HG03521 (cell line): ENCODE data around the gene RNF182.
"Not testable (repeated sequence)": the region's sequence is repeated elsewhere in the genome, so short reads cannot be mapped to it uniquely, and the experiment has no call there.

ENCODE experiments used
- ATAC-seq: cut with Tn5 transposase; IDR thresholded peaks from one replicate; pipeline ENCODE4 v1.9.1; 2021; ENCODE audit warnings: mild to moderate bottlenecking, moderate library complexity; ENCODE audit not compliant: unreplicated experiment

RNF182 gene, protein sequence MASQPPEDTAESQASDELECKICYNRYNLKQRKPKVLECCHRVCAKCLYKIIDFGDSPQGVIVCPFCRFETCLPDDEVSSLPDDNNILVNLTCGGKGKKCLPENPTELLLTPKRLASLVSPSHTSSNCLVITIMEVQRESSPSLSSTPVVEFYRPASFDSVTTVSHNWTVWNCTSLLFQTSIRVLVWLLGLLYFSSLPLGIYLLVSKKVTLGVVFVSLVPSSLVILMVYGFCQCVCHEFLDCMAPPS

DNA sequence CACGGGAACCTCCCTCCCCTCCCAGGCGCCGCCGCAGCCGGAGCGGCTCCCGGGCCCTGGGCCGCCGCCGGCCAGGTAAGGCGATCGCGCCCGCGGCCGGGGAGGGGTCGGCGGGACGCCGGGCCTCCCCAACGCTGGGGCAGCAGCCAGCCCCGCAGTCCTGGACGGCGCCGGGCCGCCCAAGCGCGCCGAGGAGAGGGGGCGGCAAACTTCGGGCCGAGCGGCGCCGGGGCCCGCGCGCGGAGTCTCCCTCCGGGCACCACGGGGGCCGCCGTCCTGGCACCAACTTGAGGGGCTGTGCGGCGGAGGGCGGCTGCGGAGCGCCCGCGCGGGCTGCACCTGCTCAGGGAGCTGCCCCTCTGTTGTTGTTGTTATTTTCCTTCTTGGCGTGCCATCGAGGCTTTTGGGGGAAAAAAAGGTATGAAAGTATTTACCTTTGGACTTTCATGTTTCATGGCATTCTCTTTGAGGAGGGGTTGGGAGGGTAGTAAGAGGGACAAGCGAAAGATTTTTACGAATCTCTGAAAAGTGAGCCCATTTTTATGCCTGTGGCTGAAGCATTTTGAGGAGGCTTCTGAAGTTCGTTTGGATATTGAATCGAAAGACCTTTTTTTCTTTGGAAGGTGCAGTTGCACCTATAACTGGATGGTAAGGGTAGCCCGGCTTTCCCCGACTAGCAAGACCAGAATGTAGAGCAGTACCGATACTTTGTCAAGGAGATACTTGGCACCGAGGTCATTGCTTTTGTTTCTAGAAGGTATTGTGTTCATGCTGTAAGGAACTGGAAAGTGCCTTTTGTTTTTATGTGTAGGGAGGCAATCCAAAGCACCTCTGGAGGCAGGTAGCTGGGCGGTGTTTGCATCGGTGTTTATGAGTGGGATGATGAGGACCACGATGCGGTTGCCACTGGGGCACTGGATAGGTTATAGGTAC, at the start of gene RNF182:
TSS of gene RNF182 (plus strand) at position 4 of the 933 bp plus-strand sequence. CDS start 52,168 bp downstream, outside the sequence.
- ATAC-seq = no peak

DNA sequence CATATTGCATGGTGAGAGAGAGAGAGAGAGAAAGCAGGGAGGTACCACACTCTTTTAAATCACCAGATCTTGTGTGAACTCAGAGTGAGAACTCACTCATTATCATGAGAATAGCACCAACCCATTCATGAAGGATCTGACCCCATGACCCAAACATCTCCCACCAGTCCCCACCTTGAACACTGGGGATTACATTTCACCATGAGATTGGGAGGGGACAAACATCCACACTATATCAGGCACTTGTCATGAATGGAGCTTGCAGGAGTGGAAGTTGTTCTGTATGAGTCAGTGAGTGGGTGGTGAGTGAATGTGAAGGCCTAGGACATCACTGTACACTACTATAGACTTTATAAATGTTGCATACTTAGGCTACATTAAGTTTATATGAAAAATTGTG, 47.7 kb upstream of the RNF182 start:
- ATAC-seq = no peak

DNA sequence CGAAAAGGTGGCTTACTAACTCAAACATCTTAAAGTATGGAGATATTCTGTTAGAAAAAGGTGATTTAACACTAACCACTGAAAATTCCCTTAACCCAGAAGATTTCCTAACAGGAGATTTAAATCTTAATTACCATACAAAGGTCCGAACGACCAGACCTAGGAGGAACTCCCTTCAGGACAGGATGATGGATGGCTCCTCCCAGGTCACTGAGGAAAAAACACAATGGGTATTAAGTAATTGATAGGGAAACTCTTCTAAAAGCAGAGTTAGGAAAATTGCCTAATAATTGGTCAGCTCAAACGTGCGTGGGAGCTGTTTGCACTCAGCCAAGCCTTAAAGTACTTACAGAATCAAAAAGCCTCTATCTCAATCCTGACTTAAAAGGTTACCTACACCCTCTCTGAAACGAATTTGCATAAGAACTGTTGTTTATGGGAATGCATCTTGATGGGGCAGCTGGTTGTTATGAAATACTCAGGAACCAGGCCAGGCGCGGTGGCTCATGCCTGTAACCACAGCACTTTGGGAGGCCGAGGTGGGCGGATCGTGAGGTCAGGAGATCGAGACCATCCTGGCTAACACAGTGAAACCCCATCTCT, 44.6 kb upstream of the RNF182 start:
- ATAC-seq = not testable (repeated sequence)

DNA sequence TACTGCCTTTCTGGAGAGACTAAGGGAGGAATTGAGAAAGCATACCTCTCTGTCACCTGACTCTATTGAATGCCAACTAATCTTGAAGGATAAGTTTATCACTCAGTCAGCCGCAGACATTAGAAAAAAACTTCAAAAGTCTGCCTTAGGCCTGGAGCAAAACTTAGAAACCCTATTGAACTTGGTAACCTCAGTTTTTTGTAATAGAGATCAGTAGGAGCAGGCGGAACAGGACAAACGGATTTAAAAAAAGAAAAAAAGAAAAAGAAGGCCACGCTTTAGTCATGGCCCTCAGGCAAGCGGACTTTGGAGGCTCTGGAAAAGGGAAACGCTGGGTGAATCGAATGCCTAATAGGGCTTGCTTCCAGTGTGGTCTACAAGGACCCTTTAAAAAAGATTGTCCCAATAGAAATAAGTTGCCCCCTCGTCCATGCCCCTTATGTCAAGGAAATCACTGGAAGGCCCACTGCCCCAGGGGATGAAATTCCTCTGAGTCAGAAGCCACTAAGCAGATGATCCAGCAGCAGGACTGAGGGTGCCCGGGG, 43.1 kb upstream of the RNF182 start:
- no peak for ATAC-seq

DNA sequence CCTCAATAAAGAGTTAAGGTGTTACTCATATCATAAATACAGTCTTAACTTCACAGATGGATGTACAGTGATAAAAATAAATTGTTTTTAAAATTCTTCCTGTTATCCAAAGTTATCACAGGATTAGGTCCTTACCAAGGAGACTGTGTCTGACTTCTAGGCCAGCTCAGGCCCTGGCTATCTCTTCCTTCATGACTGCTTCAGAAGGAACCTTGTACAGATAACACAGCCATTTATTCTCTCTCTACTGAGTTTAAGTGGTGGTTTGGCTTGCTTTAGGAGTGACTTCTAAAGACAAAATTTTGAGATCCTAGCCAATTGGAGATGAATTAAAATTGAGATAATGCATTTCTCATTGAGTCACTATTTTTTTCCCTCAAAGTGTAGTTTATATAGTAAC, 40.8 kb upstream of the RNF182 start:
- ATAC-seq = no peak

DNA sequence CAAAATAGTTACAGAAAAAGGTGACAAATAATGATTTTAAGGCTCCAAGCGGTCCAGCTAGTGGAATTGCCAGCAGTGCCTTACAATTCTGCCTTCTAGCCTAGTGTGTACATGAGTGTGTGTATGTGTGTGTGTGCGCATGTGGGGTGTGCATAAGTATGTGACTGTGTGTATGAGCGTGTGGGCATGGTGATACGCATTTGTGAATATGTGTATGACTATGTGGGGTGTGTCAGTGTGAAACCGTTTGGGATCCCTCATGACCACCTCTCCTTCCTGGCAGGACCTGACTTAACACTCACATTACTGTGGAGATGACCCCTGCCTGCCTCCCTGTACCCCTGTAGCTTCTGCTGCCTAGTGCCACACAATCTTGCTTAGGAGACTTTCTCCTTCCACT, 40.4 kb upstream of the RNF182 start:
- ATAC-seq = no peak

DNA sequence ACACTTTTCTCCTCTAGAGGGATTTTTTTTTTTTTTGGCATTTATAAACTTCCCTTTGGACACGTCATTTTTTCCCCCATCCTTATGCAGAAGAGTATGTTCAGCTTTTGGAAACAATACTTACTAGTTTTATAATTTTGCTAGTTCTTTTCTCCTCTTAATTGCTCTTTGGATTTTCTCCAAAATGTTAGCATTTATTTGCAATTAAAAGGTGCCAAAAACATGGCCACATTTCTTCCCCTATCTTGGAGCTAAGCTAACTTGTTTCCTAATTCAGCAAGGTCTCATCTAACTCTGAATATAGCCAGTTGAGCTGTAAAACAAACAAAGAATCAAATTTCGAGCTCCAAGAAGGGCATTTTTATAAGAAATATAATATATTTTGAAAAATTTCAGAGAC, 39.2 kb upstream of the RNF182 start:
- ATAC-seq = no peak

DNA sequence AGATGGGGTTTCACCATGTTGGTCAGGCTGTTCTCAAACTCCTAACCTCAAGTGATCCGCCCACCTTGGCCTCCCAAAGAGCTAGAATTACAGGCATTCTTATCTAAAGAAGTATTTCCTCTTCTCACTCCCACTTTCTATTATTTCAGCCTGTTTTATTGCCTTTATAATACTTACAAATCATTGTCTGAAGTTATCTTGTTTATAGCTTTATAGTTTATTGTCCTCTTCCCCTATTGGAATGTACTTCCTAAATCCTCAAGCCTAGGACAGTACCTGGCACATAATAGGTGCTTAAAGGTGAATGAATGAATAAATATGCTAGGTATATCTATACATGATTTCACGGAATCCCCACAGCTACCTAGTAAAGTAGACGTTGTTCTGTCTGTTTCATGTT, 37.8 kb upstream of the RNF182 start:
- no peak for ATAC-seq

DNA sequence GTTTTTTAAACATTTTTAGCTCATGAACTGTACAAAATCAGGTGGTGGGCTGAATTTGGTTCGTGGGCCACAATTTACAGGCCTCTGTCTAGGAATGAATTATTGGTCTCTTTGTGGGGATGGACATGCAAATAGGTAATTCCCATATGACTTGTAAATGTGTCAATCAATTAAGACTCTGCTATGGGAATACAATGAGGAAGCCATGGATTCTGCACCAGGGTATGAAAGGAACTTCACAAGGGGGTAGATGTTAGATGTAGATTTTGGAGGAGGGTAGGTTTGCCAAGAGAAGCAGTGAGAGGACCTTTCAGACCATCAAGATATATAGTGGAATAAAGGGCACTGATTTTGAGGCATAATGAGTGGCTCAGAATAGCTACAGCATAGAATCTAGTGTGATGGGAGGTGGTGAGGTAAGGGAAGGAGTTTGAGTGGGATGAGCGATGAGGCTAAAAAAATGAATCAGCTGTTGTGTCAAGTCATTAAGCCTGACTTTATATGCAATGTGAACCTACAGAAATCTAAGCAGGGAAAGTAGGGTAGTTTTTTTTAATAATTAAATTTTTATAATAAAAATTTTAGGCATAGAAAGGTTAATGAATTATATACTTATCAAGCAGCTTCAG, 32.6 kb upstream of the RNF182 start:
- ATAC-seq = no peak

DNA sequence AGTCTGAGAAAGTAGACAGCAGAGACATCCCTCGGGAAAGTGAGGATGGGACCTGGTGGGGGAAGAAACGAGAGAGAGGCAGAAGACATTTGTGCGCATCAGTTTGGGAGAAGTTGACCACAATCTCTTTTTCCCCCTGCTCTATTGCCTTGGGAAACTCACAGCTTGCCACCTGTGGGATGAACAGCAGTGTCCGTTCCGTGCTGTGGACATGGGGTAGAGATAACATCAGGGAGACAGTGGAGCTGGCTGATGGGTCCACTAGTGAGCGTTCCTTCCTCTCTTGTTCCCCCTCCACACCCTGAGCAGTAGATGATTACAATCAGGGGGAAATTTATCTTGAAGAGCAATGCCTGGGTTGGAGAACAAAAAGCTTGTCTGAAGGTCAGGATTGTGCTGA, 21.8 kb upstream of the RNF182 start:
- no peak for ATAC-seq

DNA sequence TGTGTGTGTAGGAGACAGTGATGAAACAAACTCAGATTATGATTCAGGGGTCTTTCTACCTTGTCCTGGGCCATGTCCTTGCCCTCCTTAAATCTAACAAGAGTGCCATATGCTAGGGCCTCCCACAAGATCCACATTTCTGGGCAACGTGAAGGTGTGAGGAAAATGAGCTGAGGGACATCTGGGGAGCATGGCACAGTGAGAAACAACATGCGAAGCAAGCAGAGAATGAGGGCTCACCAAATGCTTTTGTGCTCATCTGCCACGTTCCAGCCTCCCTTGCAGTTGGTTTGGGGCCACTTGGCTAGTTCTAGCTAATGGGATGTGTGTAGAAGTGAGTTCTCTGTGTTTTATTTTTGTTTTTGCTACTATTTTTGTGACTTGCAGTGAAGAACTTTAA, 21.4 kb upstream of the RNF182 start:
- no peak for ATAC-seq

DNA sequence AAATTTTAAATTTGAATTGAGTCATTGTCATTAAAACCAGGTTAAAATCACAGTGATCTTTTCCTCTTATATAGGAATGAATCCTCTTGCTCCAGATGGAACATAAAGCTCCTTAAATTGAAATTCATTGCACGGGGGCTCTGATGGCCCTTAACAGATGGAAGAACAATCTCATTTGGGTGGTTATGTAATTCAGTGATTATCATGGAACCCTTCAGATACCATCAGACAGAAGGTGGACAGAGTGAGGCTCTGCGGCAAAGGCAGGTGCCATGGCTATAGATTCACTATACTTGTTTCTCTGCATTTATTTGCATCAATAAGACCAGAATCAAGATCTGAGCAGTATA, 17.8 kb upstream of the RNF182 start:
- no peak for ATAC-seq

DNA sequence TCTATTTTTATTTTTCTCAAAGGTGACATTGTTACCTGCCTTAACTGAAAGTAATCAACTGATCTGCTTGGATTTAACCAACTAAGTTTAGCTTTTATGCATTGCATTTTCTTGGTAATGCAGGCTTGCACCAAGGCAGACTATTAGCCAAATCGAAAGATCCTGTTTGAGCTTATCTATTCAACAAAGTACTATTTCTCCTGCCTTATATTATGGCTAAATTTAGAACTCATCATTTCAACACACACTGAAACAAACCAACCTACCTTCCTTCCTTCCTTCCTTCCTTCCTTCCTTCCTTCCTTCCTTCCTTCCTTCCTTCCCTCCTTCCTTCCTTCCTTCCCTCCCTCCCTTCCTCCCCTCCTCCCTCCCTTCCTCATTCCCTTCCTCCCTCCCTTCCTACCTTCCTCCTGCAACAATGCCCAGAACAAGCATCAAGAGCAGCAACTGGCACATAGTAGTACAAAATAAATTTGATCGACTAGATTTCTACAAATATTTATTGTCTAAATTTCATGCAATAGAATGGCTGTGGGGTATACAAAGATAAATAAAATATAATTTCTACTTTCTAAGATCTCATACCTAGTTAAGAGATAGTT, 17.0 kb upstream of the RNF182 start:
- no peak for ATAC-seq

DNA sequence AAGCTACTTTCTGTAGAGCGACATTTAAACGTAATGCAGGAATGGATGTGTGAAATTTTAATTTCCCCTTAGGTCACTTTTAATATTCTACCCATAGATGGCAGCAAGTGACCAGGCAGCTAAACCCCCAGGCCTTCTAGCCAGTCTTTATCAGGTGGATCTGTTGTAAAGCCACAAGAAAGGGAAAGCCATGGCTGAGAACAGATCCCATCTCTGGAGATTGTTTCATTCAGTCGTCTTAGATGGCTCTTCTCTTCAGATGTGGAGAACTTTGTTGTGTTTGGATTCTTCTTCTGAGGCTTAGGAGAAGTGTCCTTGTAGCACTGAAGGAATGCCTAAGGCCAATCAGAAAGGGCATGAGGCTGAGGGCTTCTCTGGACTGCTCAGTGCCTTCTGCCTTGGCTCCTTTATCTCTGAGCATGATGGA, 15.8 kb upstream of the RNF182 start:
- ATAC-seq = no peak

DNA sequence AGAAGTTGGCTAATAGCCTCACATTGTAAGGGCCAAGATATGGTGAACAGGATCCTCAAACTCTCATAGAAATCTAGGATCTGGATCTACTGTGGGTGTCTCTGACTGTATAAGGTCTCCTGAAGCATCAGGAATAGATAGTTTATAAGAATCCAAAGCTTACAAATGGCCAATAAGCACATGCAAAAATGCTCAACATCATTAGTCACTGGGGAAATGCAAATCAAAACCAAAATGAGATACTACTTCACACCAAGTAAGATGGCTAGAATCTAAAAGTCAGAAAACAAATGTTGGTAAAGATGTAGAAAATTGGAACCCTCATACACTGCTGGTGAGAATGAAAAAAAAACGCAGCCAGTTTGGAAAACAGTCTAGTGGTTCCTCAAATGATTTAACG, 14.3 kb upstream of the RNF182 start:
- no peak for ATAC-seq

DNA sequence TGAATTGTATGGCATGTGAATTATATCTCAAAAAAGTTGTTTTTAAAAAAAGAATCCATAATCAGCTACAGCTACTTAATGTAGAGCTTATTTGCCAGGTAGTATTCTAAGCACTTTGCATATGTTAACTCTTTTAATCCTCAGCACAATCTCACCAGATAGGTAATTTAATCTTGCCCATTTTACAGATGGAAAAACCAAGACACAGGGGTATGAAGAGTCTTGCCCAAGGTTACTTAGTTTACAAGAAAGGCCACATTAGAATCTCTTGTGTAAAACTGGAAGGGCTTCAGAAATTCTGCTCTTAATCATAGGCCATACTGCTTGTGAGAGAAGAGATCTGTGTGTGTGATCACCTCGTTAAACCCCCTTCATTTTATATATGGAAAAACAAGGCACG, 13.4 kb upstream of the RNF182 start:
- ATAC-seq = no peak

DNA sequence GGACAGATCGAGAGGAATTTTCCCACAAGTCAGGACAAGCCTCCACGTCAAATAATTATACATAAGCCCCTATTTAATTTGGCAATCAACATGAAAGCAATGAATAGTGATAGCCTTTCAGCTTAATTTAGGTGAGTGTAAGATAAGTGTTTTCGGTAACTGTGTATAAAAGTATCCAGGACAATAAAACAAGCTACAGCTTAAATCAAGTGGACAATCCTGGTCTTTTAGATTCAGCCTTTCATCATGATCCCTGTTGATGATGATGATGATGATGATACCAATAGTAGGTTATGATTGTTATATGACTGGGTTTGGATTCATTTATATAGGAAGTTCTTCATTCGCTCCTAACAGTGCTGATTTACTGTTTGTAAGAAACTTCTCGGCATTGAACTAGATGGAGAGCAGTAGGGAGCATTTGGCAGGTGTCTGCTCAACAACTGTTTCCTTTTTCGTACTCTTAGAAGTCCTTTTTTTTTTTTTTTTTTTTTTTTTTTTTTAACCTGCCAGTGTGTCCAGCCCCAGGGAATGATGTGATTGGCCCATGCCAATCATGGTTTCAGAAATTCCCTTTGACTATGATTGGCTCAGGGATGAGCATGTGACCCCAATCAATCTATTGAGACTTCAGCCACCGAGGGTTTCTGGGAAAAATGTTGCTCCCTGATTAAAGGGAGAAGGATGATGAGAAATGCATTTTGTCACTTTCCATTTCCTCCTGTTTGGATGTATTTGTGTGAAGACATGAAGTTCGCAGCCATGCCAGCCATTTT, 11.3 kb upstream of the RNF182 start:
- no peak for ATAC-seq

DNA sequence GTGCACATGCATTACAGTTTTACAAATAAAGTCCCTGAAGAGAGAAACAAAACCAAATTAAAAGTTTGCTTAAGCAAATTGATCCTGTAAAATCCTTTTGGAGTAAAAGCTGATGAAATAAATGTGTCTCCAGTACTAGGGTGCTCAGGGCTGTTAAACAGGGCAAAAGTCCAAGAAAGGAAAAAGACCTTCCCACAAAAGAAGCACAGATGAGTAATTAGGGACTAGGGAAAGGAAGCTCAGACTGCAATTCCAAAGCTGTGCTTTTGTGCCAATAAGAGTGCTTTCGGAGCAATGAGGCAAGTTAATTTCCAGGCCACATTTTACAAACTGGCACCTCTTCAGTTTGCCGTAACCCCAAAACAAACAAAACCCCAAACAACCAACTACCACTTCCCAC, 10.4 kb upstream of the RNF182 start:
- no peak for ATAC-seq

DNA sequence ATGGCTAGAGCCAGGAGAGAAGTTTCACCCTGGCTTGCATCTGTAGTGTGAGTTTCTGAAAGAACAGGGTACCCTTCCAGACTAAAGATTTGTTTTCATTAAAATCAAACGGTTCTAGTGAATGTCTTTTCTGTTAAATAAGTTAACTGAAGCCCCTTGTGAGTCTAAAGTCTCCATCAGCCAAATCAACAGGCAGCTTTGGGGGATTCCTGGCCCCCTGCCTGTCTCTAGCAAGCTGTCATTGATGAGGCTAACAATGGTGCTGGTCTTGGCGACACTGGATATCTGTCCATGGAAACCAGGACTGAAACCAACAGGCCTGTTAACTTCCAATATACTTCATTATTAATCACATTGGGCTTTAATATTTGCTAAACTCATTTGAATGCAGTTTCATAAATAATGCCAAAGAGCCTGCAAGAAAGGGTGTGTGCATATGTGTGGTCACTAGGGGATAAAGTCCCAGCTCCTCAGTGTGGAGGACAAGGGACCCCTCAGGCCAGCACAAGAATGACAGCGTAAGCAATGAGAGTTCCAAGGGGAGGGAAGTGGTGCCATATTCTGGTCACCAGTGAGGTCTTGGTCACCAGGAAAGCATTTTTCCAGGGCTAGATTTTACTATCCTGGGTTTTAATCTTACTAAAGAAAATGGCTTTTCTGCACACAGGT, 9.1 kb upstream of the RNF182 start:
- ATAC-seq = no peak
